ENCODE results near the gene SLC7A4.

SLC7A4 gene

GRCh38 chr22:20985720-20986119, 46.6 kb downstream of the SLC7A4 start:
- no peak for TF ChIP-seq CTCF (IDR thresholded peaks at IDR 0.05)

- no peak for TF ChIP-seq CTCF (IDR thresholded peaks at IDR 0.05)
Observed at GRCh38 chr22:20983081-20983771, 49.1 kb downstream of the SLC7A4 start.

- no peak for TF ChIP-seq CTCF (IDR thresholded peaks at IDR 0.05)
Observed at GRCh38 chr22:20982563-20982882, 49.8 kb downstream of the SLC7A4 start.

GRCh38 chr22:20981787-20982562, 50.4 kb downstream of the SLC7A4 start, which contains the start of gene LZTR1:
Gene LZTR1 (plus strand): TSS chr22:20982297. CDS start chr22:20982372, 75 bp downstream.
- TF ChIP-seq CTCF (IDR thresholded peaks at IDR 0.05): peak; percentile 53

- no peak for TF ChIP-seq CTCF (IDR thresholded peaks at IDR 0.05)
Observed at GRCh38 chr22:20980938-20981722, 51.2 kb downstream of the SLC7A4 start.

- no peak for TF ChIP-seq CTCF (IDR thresholded peaks at IDR 0.05)
Observed at GRCh38 chr22:20980523-20980922, 51.8 kb downstream of the SLC7A4 start.

GRCh38 chr22:20979940-20980453, 52.4 kb downstream of the SLC7A4 start:
- no peak for TF ChIP-seq CTCF (IDR thresholded peaks at IDR 0.05)
